Loucy (cell line): ENCODE results near the gene CX3CR1.

Experiments used
- CTCF ChIP-seq: fragments of 200-600 bp; sonication (generic); conservative IDR thresholded peaks from 2 replicates; pipeline ENCODE4 v1.5.1; 2014; ENCODE audit warnings: mild to moderate bottlenecking, antibody characterized with exemption, low read length
- EZH2phosphoT487 ChIP-seq: fragments of 200-600 bp; IDR thresholded peaks from 2 replicates; pipeline ENCODE4 v1.6.1; 2018; ENCODE audit warnings: antibody characterized with exemption, mild to moderate bottlenecking, moderate library complexity, borderline replicate concordance

GRCh38 chr3:39216176-39216790 is 63.6 kb downstream of the CX3CR1 start:
- no peak for TF ChIP-seq CTCF
- no peak for TF ChIP-seq EZH2phosphoT487
